ENCODE data around the gene SUPT3H.

DNA sequence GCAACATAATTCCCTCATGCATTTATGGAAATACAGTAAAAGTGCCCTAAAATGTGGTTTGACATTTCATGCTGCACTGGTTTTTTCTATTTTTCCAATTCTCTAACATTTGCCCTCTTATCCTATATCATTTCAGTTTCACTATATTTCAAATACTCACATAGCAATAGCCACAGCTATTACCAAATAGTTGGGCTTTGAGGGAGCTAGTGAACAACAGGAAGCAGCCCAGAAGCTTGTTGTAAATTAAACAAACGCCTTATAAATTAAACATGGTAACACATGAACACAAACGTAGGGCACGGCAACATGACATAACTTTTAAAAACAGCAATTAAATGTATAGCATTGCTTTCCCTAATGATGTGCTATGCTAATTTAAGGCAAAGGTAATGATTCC is 521.3 kb downstream of the SUPT3H start:
- TF ChIP-seq POLR2A (IDR thresholded peaks at IDR 0.05; ENCODE audit: extremely low read depth, insufficient read length) = no peak
- TF ChIP-seq, protein P1, sequence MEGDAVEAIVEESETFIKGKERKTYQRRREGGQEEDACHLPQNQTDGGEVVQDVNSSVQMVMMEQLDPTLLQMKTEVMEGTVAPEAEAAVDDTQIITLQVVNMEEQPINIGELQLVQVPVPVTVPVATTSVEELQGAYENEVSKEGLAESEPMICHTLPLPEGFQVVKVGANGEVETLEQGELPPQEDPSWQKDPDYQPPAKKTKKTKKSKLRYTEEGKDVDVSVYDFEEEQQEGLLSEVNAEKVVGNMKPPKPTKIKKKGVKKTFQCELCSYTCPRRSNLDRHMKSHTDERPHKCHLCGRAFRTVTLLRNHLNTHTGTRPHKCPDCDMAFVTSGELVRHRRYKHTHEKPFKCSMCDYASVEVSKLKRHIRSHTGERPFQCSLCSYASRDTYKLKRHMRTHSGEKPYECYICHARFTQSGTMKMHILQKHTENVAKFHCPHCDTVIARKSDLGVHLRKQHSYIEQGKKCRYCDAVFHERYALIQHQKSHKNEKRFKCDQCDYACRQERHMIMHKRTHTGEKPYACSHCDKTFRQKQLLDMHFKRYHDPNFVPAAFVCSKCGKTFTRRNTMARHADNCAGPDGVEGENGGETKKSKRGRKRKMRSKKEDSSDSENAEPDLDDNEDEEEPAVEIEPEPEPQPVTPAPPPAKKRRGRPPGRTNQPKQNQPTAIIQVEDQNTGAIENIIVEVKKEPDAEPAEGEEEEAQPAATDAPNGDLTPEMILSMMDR (IDR thresholded peaks at IDR 0.05; ENCODE audit: low read depth, low read length) = no peak
- TF ChIP-seq, protein P2, sequence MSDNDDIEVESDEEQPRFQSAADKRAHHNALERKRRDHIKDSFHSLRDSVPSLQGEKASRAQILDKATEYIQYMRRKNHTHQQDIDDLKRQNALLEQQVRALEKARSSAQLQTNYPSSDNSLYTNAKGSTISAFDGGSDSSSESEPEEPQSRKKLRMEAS (IDR thresholded peaks at IDR 0.05; ENCODE audit: low read depth, low read length) = no peak
